Measurements from ENCODE around the gene LSM7.

The LSM7 gene

GRCh38 chr19:2327773-2328400 is 499 bp downstream of the LSM7 start:
- no peak for TF ChIP-seq GATA1 (IDR thresholded peaks at IDR 0.05; ENCODE audit: low read depth, low read length)
- no peak for TF ChIP-seq POLR2A (IDR thresholded peaks at IDR 0.05; ENCODE audit: low read length)
- DNase-seq = peak; percentile 55 to 57

GRCh38 chr19:2326699-2327360 is 1.6 kb downstream of the LSM7 start:
- DNase-seq = no peak
- TF ChIP-seq POLR2A (IDR thresholded peaks at IDR 0.05; ENCODE audit: low read length) = no peak
- TF ChIP-seq GATA1 (IDR thresholded peaks at IDR 0.05; ENCODE audit: low read depth, low read length) = no peak

GRCh38 chr19:2325281-2326046 is 2.9 kb downstream of the LSM7 start:
- no peak for DNase-seq
- TF ChIP-seq GATA1 (IDR thresholded peaks at IDR 0.05; ENCODE audit: low read depth, low read length) (no peak), POLR2A (IDR thresholded peaks at IDR 0.05; ENCODE audit: low read length) (no peak)

- DNase-seq = no peak
- TF ChIP-seq POLR2A (IDR thresholded peaks at IDR 0.05; ENCODE audit: low read length) (no peak), GATA1 (IDR thresholded peaks at IDR 0.05; ENCODE audit: low read depth, low read length) (no peak)
Measured at GRCh38 chr19:2324220-2324948, 4.0 kb downstream of the LSM7 start.

- no peak for TF ChIP-seq GATA1 (IDR thresholded peaks at IDR 0.05; ENCODE audit: low read depth, low read length)
- no peak for TF ChIP-seq POLR2A (IDR thresholded peaks at IDR 0.05; ENCODE audit: low read length)
- DNase-seq = no peak
Measured at GRCh38 chr19:2323707-2324106, 4.7 kb downstream of the LSM7 start.

- no peak for DNase-seq
- TF ChIP-seq POLR2A (IDR thresholded peaks at IDR 0.05; ENCODE audit: low read length) = no peak
- TF ChIP-seq GATA1 (IDR thresholded peaks at IDR 0.05; ENCODE audit: low read depth, low read length) = no peak
Measured at GRCh38 chr19:2321565-2322283, 6.7 kb downstream of the LSM7 start.

- DNase-seq = no peak
- TF ChIP-seq POLR2A (IDR thresholded peaks at IDR 0.05; ENCODE audit: low read length) = no peak
Measured at GRCh38 chr19:2320939-2321338, 7.4 kb downstream of the LSM7 start.

- TF ChIP-seq POLR2A (IDR thresholded peaks at IDR 0.05; ENCODE audit: low read length) = no peak
- TF ChIP-seq GATA1 (IDR thresholded peaks at IDR 0.05; ENCODE audit: low read depth, low read length) = no peak
- no peak for DNase-seq
Measured at GRCh38 chr19:2320049-2320448, 8.3 kb downstream of the LSM7 start.

- DNase-seq = no peak
- TF ChIP-seq GATA1 (IDR thresholded peaks at IDR 0.05; ENCODE audit: low read depth, low read length) (no peak), POLR2A (IDR thresholded peaks at IDR 0.05; ENCODE audit: low read length) (no peak)
Measured at GRCh38 chr19:2319551-2319950, 8.8 kb downstream of the LSM7 start.

- no peak for DNase-seq
- TF ChIP-seq POLR2A (IDR thresholded peaks at IDR 0.05; ENCODE audit: low read length) = no peak
- TF ChIP-seq GATA1 (IDR thresholded peaks at IDR 0.05; ENCODE audit: low read depth, low read length) = no peak
Measured at GRCh38 chr19:2318923-2319322, 9.5 kb downstream of the LSM7 start.

- TF ChIP-seq GATA1 (IDR thresholded peaks at IDR 0.05; ENCODE audit: low read depth, low read length) (no peak), POLR2A (IDR thresholded peaks at IDR 0.05; ENCODE audit: low read length) (no peak)
- no peak for DNase-seq
Measured at GRCh38 chr19:2317756-2318155, 10.6 kb downstream of the LSM7 start.

GRCh38 chr19:2317300-2317699 is 11.1 kb downstream of the LSM7 start:
- no peak for DNase-seq
- TF ChIP-seq GATA1 (IDR thresholded peaks at IDR 0.05; ENCODE audit: low read depth, low read length) (no peak), POLR2A (IDR thresholded peaks at IDR 0.05; ENCODE audit: low read length) (no peak)

GRCh38 chr19:2315818-2316353 is 12.5 kb downstream of the LSM7 start:
- TF ChIP-seq GATA1 (IDR thresholded peaks at IDR 0.05; ENCODE audit: low read depth, low read length) (no peak), POLR2A (IDR thresholded peaks at IDR 0.05; ENCODE audit: low read length) (no peak)
- DNase-seq = peak; percentile 48 to 50

Data from erythroblast (primary cell).